Gastroesophageal sphincter (tissue), 4 donors: Measurements from ENCODE around the gene ARL13A. TPM values are rescaled to one million over a fixed set of nuclear protein-coding genes. Genes with fewer than 3 reads are reported as not detected.

ENCODE experiments used
- ATAC-seq: fragments of 150-250 bp; one replicate; pipeline ENCODE4 v1.9.1; 2016; ENCODE audit warnings: mild to moderate bottlenecking, moderate library complexity
- H3K27ac ChIP-seq, 4 donors: fragments of 200-600 bp; sonication (generic) in 3 of 4; 1 replicate in 3 of 4; 2 replicates in 1 of 4; pipeline ENCODE4 v1.5.1; 2016 to 2019
- H3K27me3 ChIP-seq: fragments of 200-600 bp; sonication (generic); one replicate; pipeline ENCODE4 v1.5.1; 2019
- H3K36me3 ChIP-seq, 2 donors: fragments of 200-600 bp; sonication (generic); one replicate each; pipeline ENCODE4 v1.5.1; 2019; ENCODE audit warnings: control low read depth in 1 of 2
- H3K4me1 ChIP-seq, 3 donors: fragments of 200-600 bp; sonication (generic); 1 replicate in 2 of 3; 2 replicates in 1 of 3; pipeline ENCODE4 v1.5.1; 2016 to 2019; ENCODE audit warnings: control low read depth in 2 of 3
- H3K4me3 ChIP-seq, 2 donors: fragments of 200-600 bp; sonication (generic); one replicate each; pipeline ENCODE4 v1.5.1; 2019; ENCODE audit warnings: mild to moderate bottlenecking in 1 of 2, moderate library complexity in 1 of 2
- H3K9me3 ChIP-seq, 3 donors: fragments of 200-600 bp; sonication (generic); one replicate each; pipeline ENCODE4 v1.5.1; 2017 to 2019; ENCODE audit warnings: control low read depth in 2 of 3
- EP300 ChIP-seq: sonication (generic); formaldehyde crosslinking; IDR thresholded peaks from one replicate; pipeline ENCODE4 v1.6.1; 2017; ENCODE audit warnings: antibody characterized with exemption, mild to moderate bottlenecking
- POLR2A ChIP-seq, 2 donors: fragments of 450-650 bp; IDR thresholded peaks; one replicate each; pipeline ENCODE4 v1.6.1; 2017; ENCODE audit warnings: antibody characterized with exemption in 2 of 2, mild to moderate bottlenecking in 2 of 2, moderate library complexity in 1 of 2
- POLR2AphosphoS5 ChIP-seq: sonication (generic); formaldehyde crosslinking; IDR thresholded peaks from one replicate; pipeline ENCODE4 v1.6.1; 2017; ENCODE audit warnings: antibody characterized with exemption
- WGBS, 2 donors: methylation state at CpG; one replicate each; pipeline ENCODE4 v1.1.5; 2018; ENCODE audit warnings: low coverage in 1 of 2; 5-methylcytosine and 5-hydroxymethylcytosine counted together
- total RNA-seq, 4 donors: library from RNA; depleted of rRNA; stranded (reverse); fragments of >200 nt; gene quantifications; one replicate each; pipeline ENCODE4 v1.1.0, GENCODE V29; 2016
- TF ChIP-seq, protein P1 (sequence below), 4 experiments: fragments of 200-600 bp in 2 of 4; fragments of 450-650 bp in 2 of 4; sonication (generic) in 1 of 4; IDR thresholded peaks; one replicate each; pipeline ENCODE4 v1.5.1; 2017 to 2019; ENCODE audit warnings: antibody characterized with exemption in 4 of 4, mild to moderate bottlenecking in 2 of 4, moderate library complexity in 2 of 4

ARL13A gene
- total RNA-seq, 4 donors from 2014 or later = not detected

DNA sequence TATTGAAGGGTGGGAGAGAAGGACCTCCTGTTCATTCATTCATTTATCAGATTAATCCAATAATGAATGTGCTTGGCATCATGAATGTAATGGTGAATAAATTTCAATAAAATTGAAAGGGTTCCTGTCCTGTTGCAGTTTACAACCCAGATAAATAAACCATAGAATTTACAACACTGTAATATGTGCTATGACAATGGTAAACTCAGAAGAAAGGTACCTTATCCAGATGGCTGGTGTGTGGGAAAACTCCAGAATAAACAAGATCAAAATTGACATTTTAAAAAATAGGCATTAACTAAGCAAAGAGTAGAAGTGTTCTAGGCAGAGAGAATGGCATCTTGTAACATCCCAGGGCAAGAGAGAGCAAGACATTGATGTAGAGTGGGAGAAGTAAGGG is 15.3 kb downstream of the ARL13A start:
- no peaks in the 10 kb centered on the region for H3K27me3 ChIP-seq
- H3K27ac ChIP-seq = no peak overlapping the region
- H3K4me3 ChIP-seq = no peak overlapping the region
- no peak for ATAC-seq
- no peak for TF ChIP-seq POLR2A (IDR thresholded peaks at IDR 0.05)
- TF ChIP-seq EP300 = no peak
- TF ChIP-seq POLR2AphosphoS5 = no peak
- TF ChIP-seq, protein P1, sequence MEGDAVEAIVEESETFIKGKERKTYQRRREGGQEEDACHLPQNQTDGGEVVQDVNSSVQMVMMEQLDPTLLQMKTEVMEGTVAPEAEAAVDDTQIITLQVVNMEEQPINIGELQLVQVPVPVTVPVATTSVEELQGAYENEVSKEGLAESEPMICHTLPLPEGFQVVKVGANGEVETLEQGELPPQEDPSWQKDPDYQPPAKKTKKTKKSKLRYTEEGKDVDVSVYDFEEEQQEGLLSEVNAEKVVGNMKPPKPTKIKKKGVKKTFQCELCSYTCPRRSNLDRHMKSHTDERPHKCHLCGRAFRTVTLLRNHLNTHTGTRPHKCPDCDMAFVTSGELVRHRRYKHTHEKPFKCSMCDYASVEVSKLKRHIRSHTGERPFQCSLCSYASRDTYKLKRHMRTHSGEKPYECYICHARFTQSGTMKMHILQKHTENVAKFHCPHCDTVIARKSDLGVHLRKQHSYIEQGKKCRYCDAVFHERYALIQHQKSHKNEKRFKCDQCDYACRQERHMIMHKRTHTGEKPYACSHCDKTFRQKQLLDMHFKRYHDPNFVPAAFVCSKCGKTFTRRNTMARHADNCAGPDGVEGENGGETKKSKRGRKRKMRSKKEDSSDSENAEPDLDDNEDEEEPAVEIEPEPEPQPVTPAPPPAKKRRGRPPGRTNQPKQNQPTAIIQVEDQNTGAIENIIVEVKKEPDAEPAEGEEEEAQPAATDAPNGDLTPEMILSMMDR (IDR thresholded peaks at IDR 0.05) = no peak
- H3K36me3 ChIP-seq = peaks cover 0 to 20% of the 10 kb centered on the region in 2 donors
- no peaks in the 10 kb centered on the region for H3K4me1 ChIP-seq
- H3K9me3 ChIP-seq = no peaks in the 10 kb centered on the region

DNA sequence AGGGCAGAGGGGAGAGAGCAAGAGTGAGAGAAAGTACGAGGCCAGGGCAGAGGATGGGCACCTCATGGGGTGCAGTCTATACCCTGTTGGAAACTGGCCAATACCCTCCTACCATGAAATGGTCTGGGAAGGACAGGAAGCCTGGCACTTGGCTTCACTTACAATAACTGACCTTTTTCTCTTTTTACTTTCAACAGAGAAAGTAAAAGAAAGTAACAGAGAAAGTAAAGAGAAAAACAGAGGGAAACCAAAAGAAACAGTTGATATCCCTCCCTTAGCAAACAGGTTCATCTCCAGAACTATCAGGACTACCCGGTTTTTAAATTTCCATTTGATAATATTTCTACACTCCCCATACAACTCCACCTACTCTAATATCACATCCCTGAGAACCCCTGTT is 20.6 kb downstream of the ARL13A start:
- H3K4me1 ChIP-seq = no peaks in the 10 kb centered on the region
- H3K9me3 ChIP-seq = no peaks in the 10 kb centered on the region
- H3K27me3 ChIP-seq = no peaks in the 10 kb centered on the region
- H3K36me3 ChIP-seq = peaks cover 0 to 11% of the 10 kb centered on the region in 2 donors
- TF ChIP-seq EP300 (no peak), POLR2AphosphoS5 (no peak), POLR2A (IDR thresholded peaks at IDR 0.05) (no peak)
- TF ChIP-seq, protein P1 (IDR thresholded peaks at IDR 0.05) = no peak
- no peak overlapping the region for H3K4me3 ChIP-seq
- H3K27ac ChIP-seq = no peak overlapping the region
- 47 to 78% methylated on average over 1 to 2 of the region's 2 CpGs for WGBS, 2 donors
- ATAC-seq = no peak

DNA sequence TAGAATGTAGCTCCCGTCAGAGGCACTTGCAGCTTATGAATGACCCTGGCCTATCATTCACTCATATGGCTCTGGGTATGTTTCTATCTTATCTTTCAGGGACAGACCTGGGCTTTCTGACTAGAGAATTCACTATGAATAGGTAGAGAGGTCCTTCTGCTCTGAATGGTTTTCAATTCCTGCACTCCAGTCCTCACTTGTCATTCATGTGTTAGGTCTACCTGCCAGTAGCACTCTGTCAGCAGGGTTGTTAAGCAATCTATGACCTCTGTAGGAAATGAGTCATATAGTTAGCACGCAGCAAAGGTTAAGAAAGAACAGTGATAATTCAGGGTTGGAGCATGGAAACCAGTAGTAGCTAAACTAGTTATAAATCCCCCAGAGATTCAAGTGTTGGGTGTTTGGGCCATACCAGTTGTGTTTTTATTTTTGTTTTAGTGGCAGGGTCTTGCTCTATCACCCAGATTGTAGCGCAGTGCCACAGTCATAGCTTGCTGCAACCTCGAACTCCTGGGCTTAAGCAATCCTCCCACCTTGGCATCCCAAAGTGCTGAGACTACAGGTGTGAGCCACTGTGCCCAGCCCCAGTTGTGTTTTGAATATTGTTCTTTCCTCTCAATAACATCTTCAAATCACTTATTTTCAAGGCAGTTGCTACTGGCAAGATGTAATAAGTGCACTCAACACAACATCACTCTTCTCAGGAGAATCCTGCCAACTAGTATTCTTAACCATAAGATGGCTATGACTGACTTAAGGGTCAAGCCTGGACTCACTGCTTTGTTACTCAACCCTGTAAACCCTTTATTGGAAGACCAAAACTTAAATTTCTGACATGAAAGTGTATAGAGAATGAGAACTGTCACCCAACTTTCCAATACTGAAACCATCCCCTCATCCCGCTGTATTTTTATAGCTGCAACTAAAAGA is 25.1 kb downstream of the ARL13A start:
- 76 to 100% methylated on average over 1 to 4 of the region's 5 CpGs for WGBS, 2 donors
- H3K4me3 ChIP-seq = no peak overlapping the region
- ATAC-seq = no peak
- peaks cover 0 to 11% of the 10 kb centered on the region in 2 donors for H3K36me3 ChIP-seq
- H3K27ac ChIP-seq = no peak overlapping the region
- TF ChIP-seq POLR2A (IDR thresholded peaks at IDR 0.05) = no peak
- TF ChIP-seq, protein P1 (IDR thresholded peaks at IDR 0.05) = no peak
- TF ChIP-seq EP300 = no peak
- no peak for TF ChIP-seq POLR2AphosphoS5
- no peaks in the 10 kb centered on the region for H3K4me1 ChIP-seq
- no peaks in the 10 kb centered on the region for H3K9me3 ChIP-seq
- H3K27me3 ChIP-seq = no peaks in the 10 kb centered on the region

DNA sequence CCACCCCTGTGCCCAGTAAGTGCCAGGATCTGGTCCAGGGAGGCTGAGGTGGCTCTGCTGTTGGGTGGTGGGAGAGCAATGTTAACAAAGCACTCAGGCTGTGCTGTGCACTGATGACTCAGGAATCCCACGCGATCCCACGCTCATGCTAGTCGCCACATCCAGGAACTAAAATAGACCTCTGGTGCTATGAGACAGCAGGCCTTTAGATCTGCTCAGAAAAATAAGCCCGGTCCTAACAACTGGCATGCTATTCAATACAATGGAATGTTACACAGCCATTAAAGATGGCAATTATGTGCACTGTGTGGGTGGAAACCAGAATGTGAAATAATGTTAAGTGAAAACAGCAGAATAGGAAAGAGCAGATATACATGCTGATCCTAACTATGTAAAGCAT is 26.0 kb downstream of the ARL13A start:
- no peaks in the 10 kb centered on the region for H3K9me3 ChIP-seq
- no peak for ATAC-seq
- TF ChIP-seq, protein P1 (IDR thresholded peaks at IDR 0.05) = no peak
- no peak for TF ChIP-seq POLR2A (IDR thresholded peaks at IDR 0.05)
- TF ChIP-seq EP300 = no peak
- TF ChIP-seq POLR2AphosphoS5 = no peak
- no peaks in the 10 kb centered on the region for H3K27me3 ChIP-seq
- no peaks in the 10 kb centered on the region for H3K4me1 ChIP-seq
- no peak overlapping the region for H3K4me3 ChIP-seq
- no CpG with 5 or more reads among the region's 5 CpGs for WGBS, 2 donors
- H3K36me3 ChIP-seq = peaks cover 0 to 14% of the 10 kb centered on the region in 2 donors
- H3K27ac ChIP-seq = no peak overlapping the region

DNA sequence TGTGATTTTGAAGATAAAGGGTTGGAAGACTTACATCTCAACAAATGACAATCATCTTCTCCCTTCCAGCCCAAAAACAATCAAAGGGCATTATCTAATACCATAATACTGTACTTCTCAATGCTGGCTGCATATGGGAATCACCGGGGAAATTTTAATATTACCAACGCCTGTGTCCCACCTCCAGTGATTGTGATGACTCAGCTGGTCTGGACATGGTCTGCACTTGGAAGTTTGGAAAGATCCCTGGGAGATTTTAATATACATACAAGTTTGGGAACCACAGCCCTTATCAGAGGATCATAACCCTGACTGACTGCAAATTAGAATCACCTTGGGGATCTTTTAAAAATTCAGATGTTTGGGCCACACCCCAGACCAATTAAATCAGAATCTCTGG is 29.9 kb downstream of the ARL13A start:
- TF ChIP-seq POLR2AphosphoS5 (no peak), EP300 (no peak), POLR2A (IDR thresholded peaks at IDR 0.05) (no peak)
- TF ChIP-seq, protein P1 (IDR thresholded peaks at IDR 0.05) = no peak
- Histone ChIP-seq H3K9me3 (no peaks in the 10 kb centered on the region), H3K36me3 (peaks cover 0 to 36% of the 10 kb centered on the region in 2 donors), H3K27ac (no peak overlapping the region), H3K4me3 (no peak overlapping the region), H3K4me1 (no peaks in the 10 kb centered on the region), H3K27me3 (no peaks in the 10 kb centered on the region)
- 89 to 92% methylated on average over 2 of the region's 2 CpGs for whole genome bisulfite sequencing, 2 donors
- no peak for ATAC-seq
